H9 (cell line): ENCODE measurements around the gene PNPLA2. TPM values are rescaled to one million over a fixed set of nuclear protein-coding genes. Genes with fewer than 3 reads are reported as not detected.

Experiments
- DNase-seq: peaks from one replicate; pipeline ENCODE4 v3.0.0-alpha.2; 2017
- H2AFZ ChIP-seq: one replicate; pipeline ENCODE4 v1.6.1; 2013; ENCODE audit warnings: mild to moderate bottlenecking, low read length, control low read depth, moderate library complexity
- H2AK5ac ChIP-seq: 2 replicates; pipeline ENCODE4 v1.6.1; 2013; ENCODE audit warnings: low read length, control low read depth, mixed read lengths; ENCODE audit not compliant: insufficient read length
- H2BK120ac ChIP-seq: one replicate; pipeline ENCODE4 v1.6.1; 2013; ENCODE audit warnings: low read depth, mild to moderate bottlenecking, low read length, control low read depth, inconsistent platforms; ENCODE audit not compliant: poor library complexity, severe bottlenecking
- H2BK12ac ChIP-seq: 2 replicates; pipeline ENCODE4 v1.6.1; 2013; ENCODE audit warnings: low read length, control low read depth, mixed read lengths, low read depth; ENCODE audit not compliant: insufficient read length
- H2BK15ac ChIP-seq: 2 replicates; pipeline ENCODE4 v1.6.1; 2013; ENCODE audit warnings: low read depth, low read length, control low read depth
- H2BK20ac ChIP-seq: one replicate; pipeline ENCODE4 v1.6.1; 2013; ENCODE audit warnings: low read depth, mild to moderate bottlenecking, low read length, control low read depth, inconsistent platforms; ENCODE audit not compliant: poor library complexity, severe bottlenecking
- H2BK5ac ChIP-seq: 2 replicates; pipeline ENCODE4 v1.6.1; 2013; ENCODE audit warnings: low read length, control low read depth, mixed read lengths; ENCODE audit not compliant: insufficient read length
- H3K14ac ChIP-seq: 2 replicates; pipeline ENCODE4 v1.6.1; 2013; ENCODE audit warnings: low read length, control low read depth; ENCODE audit not compliant: insufficient read depth
- H3K18ac ChIP-seq: 2 replicates; pipeline ENCODE4 v1.6.1; 2013; ENCODE audit warnings: low read depth, mild to moderate bottlenecking, mixed read lengths, low read length, control low read depth; ENCODE audit not compliant: insufficient read length
- H3K23ac ChIP-seq: 2 replicates; pipeline ENCODE4 v1.6.1; 2013; ENCODE audit warnings: low read length, control low read depth, mixed read lengths, low read depth; ENCODE audit not compliant: insufficient read length
- H3K23me2 ChIP-seq: 2 replicates; pipeline ENCODE4 v1.6.1; 2013; ENCODE audit warnings: low read depth, mild to moderate bottlenecking, mixed read lengths, low read length, control low read depth; ENCODE audit not compliant: insufficient read length, poor library complexity, severe bottlenecking
- H3K27ac ChIP-seq: 2 replicates; pipeline ENCODE4 v1.5.1; 2013; ENCODE audit warnings: low read length, control low read depth, mixed read lengths, low read depth; ENCODE audit not compliant: insufficient read length
- H3K27me3 ChIP-seq: 2 replicates; pipeline ENCODE4 v1.6.1; 2013; ENCODE audit warnings: low read length, control low read depth, inconsistent platforms; ENCODE audit not compliant: insufficient read depth
- H3K4ac ChIP-seq: 2 replicates; pipeline ENCODE4 v1.6.1; 2013; ENCODE audit warnings: low read depth, mild to moderate bottlenecking, control low read depth, inconsistent platforms, low read length, moderate library complexity
- H3K4me1 ChIP-seq: 2 replicates; pipeline ENCODE4 v1.6.1; 2013; ENCODE audit warnings: low read length, control low read depth, inconsistent platforms; ENCODE audit not compliant: insufficient read depth
- H3K4me2 ChIP-seq: 2 replicates; pipeline ENCODE4 v1.6.1; 2013; ENCODE audit warnings: low read length, control low read depth, mixed read lengths; ENCODE audit not compliant: insufficient read length, insufficient read depth
- H3K56ac ChIP-seq: 2 replicates; pipeline ENCODE4 v1.6.1; 2013; ENCODE audit warnings: low read depth, mild to moderate bottlenecking, mixed read lengths, low read length, control low read depth; ENCODE audit not compliant: insufficient read length
- H3K79me1 ChIP-seq: 2 replicates; pipeline ENCODE4 v1.6.1; 2013; ENCODE audit warnings: low read depth, mild to moderate bottlenecking, moderate library complexity, low read length, control low read depth, inconsistent platforms; ENCODE audit not compliant: insufficient read depth, poor library complexity, severe bottlenecking
- H3K79me2 ChIP-seq: 2 replicates; pipeline ENCODE4 v1.6.1; 2013; ENCODE audit warnings: low read length, control low read depth, inconsistent platforms; ENCODE audit not compliant: insufficient read depth
- H3K9ac ChIP-seq: 2 replicates; pipeline ENCODE4 v1.6.1; 2013; ENCODE audit warnings: low read length, control low read depth, mixed read lengths; ENCODE audit not compliant: insufficient read length; ENCODE audit errors: extremely low read depth
- H3K9me3 ChIP-seq: one replicate; pipeline ENCODE4 v1.6.1; 2013; ENCODE audit warnings: low read depth, low read length, inconsistent platforms; ENCODE audit not compliant: control insufficient read depth
- H3T11ph ChIP-seq: one replicate; pipeline ENCODE4 v1.6.1; 2013; ENCODE audit warnings: mild to moderate bottlenecking, low read length, control low read depth, inconsistent platforms
- H4K20me1 ChIP-seq: one replicate; pipeline ENCODE4 v1.6.1; 2013; ENCODE audit not compliant: control insufficient read depth, insufficient read length, insufficient read depth
- H4K5ac ChIP-seq: 2 replicates; pipeline ENCODE4 v1.6.1; 2013; ENCODE audit warnings: low read depth, mild to moderate bottlenecking, mixed read lengths, low read length, control low read depth; ENCODE audit not compliant: insufficient read length
- H4K8ac ChIP-seq: replicated peaks from 2 replicates; pipeline ENCODE4 v1.6.1; 2013; ENCODE audit warnings: low read length, control low read depth, mixed read lengths, low read depth; ENCODE audit not compliant: insufficient read length
- H4K91ac ChIP-seq: 2 replicates; pipeline ENCODE4 v1.6.1; 2013; ENCODE audit warnings: low read depth, mild to moderate bottlenecking, moderate library complexity, mixed read lengths, low read length, control low read depth; ENCODE audit not compliant: insufficient read length
- H3K27ac Mint-ChIP-seq, 3 experiments: 2 replicates in 2 of 3; 3 replicates in 1 of 3; pipeline ENCODE4 v1.8.0; 2020 to 2021; ENCODE audit warnings: mixed read lengths in 3 of 3, mild to moderate bottlenecking in 1 of 3, moderate library complexity in 1 of 3
- H3K27me3 Mint-ChIP-seq: 2 replicates; pipeline ENCODE4 v1.8.0; 2021; ENCODE audit warnings: low read depth, mild to moderate bottlenecking, moderate library complexity, mixed read lengths
- H3K36me3 Mint-ChIP-seq, 3 experiments: 2 replicates in 2 of 3; 3 replicates in 1 of 3; pipeline ENCODE4 v1.8.0; 2020 to 2021; ENCODE audit warnings: low read depth in 3 of 3, mixed read lengths in 3 of 3; ENCODE audit not compliant: insufficient read depth in 1 of 3
- H3K4me1 Mint-ChIP-seq, 2 experiments: 2 replicates each; pipeline ENCODE4 v1.8.0; 2020; ENCODE audit warnings: mixed read lengths in 2 of 2
- H3K4me3 Mint-ChIP-seq, 2 experiments: 2 replicates in 1 of 2; 3 replicates in 1 of 2; pipeline ENCODE4 v1.8.0; 2020 to 2021; ENCODE audit warnings: mild to moderate bottlenecking in 2 of 2, mixed read lengths in 2 of 2, moderate library complexity in 1 of 2
- H3K9me3 Mint-ChIP-seq, 2 experiments: 2 replicates in 1 of 2; 3 replicates in 1 of 2; pipeline ENCODE4 v1.8.0; 2020; ENCODE audit warnings: mild to moderate bottlenecking in 2 of 2, mixed read lengths in 2 of 2, moderate library complexity in 1 of 2
- WGBS: extraction: QIAGEN DNeasy Blood & Tissue Kit; methylation state at CpG from one replicate; pipeline ENCODE4 v1.1.7; 2013; ENCODE audit warnings: missing lambda C conversion rate, low lambda C conversion rate, mixed read lengths; ENCODE audit not compliant: insufficient read length; ENCODE audit errors: extremely low coverage; 5-methylcytosine and 5-hydroxymethylcytosine counted together
- total RNA-seq: library from RNA; stranded (reverse); gene quantifications from 2 replicates; pipeline ENCODE4 v1.2.1, GENCODE V29; 2021
- TF ChIP-seq, protein P1 (sequence below): fragments of 200-600 bp; sonication (generic); conservative IDR thresholded peaks from 3 replicates; pipeline ENCODE4 v1.8.0; 2021; ENCODE audit warnings: antibody characterized with exemption, mild to moderate bottlenecking

Gene PNPLA2
- total RNA-seq, 1 experiment from 2014 or later, result 67.3 TPM

DNA sequence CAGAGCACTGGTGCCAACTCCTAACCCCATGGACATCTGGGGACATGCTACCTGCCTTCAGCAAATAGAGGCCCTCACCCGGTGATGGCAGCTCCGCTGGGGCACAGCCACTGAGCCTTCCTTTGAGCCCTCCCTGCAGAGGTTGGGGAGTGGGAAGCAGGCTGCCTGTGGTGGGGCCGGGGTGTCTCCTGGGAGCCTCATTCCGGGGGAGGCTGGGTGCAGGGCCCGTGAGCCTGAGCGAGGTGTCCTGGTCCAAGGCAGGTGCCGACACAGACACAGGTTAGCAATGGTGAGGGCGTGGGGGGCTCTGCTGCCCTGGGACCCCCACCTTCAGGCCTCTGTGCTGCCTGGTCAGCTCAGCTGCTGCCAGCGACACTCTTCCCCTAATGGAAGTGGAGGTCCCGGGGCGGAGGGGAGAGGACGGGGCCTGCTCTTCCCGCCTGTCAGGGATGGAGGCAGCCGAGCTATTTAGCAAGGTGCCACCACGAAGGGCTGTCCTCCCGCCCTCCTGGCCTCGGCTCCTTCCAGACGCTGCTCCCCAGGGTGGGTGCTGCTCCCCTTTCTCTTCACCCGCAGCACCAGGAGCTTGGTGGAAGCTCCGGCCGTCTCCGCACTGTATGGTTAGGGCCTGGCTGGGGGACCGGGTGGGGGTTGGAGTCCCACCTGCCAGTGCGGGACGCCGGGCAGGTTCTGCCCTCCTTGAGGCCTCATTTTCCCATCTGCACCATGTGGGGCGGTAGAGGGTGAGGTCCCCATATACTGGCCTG lies 35.2 kb downstream of the PNPLA2 start:
- Histone ChIP-seq H3K4me2 (no peak overlapping the region), H3T11ph (no peak overlapping the region), H4K5ac (no peak overlapping the region), H4K91ac (no peak overlapping the region), H3K4me1 (no peaks in the 10 kb centered on the region), H3K56ac (no peak overlapping the region), H3K9ac (no peak overlapping the region), H2BK120ac (no peak overlapping the region), H2AK5ac (no peak overlapping the region), H2BK5ac (no peak overlapping the region), H2BK15ac (no peak overlapping the region), H4K8ac (no peak overlapping the region), H3K23me2 (peaks cover 12% of the 10 kb centered on the region), H3K4ac (no peak overlapping the region), H3K14ac (no peak overlapping the region), H3K27ac (no peak overlapping the region), H2BK12ac (no peak overlapping the region), H3K79me2 (no peaks in the 10 kb centered on the region), H3K18ac (no peak overlapping the region), H3K9me3 (no peaks in the 10 kb centered on the region), H3K79me1 (no peaks in the 10 kb centered on the region), H2AFZ (no peak overlapping the region), H3K23ac (no peak overlapping the region), H4K20me1 (no peaks in the 10 kb centered on the region), H3K27me3 (no peaks in the 10 kb centered on the region), H2BK20ac (no peak overlapping the region)
- no CpG with 5 or more reads among the region's 27 CpGs for WGBS
- Mint-ChIP-seq H3K27me3 (peaks cover 7% of the 10 kb centered on the region), H3K9me3 (no peaks in the 10 kb centered on the region), H3K4me1 (peaks cover 8 to 48% of the 10 kb centered on the region in 2 experiments), H3K27ac (no peak overlapping the region), H3K4me3 (no peak overlapping the region), H3K36me3 (peaks cover 0 to 6% (median 0%) of the 10 kb centered on the region in 3 experiments; a peak in 3 of 7 replicates)
- DNase-seq, result no peak
- TF ChIP-seq, protein P1, sequence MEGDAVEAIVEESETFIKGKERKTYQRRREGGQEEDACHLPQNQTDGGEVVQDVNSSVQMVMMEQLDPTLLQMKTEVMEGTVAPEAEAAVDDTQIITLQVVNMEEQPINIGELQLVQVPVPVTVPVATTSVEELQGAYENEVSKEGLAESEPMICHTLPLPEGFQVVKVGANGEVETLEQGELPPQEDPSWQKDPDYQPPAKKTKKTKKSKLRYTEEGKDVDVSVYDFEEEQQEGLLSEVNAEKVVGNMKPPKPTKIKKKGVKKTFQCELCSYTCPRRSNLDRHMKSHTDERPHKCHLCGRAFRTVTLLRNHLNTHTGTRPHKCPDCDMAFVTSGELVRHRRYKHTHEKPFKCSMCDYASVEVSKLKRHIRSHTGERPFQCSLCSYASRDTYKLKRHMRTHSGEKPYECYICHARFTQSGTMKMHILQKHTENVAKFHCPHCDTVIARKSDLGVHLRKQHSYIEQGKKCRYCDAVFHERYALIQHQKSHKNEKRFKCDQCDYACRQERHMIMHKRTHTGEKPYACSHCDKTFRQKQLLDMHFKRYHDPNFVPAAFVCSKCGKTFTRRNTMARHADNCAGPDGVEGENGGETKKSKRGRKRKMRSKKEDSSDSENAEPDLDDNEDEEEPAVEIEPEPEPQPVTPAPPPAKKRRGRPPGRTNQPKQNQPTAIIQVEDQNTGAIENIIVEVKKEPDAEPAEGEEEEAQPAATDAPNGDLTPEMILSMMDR, result no peak
